GM23338 (cell line): ENCODE data around the gene ZNF513. TPM values are rescaled to one million over a fixed set of nuclear protein-coding genes. Genes with fewer than 3 reads are reported as not detected.

ENCODE experiments used
- ATAC-seq: fragments of 200-7000 bp; cut with Tn5 transposase; 3 replicates; pipeline ENCODE4 v1.9.1; 2020
- DNase-seq: peaks from one replicate; pipeline ENCODE4 v3.0.0-alpha.2; 2015; ENCODE audit warnings: low spot score
- H2AFZ ChIP-seq: fragments of 200-600 bp; sonication (generic); 2 replicates; pipeline ENCODE4 v1.8.0; 2016; ENCODE audit warnings: antibody characterized with exemption, mild to moderate bottlenecking, moderate library complexity
- H3F3A ChIP-seq: fragments of 200-600 bp; sonication (generic); replicated peaks from 2 replicates; pipeline ENCODE4 v1.8.0; 2017; ENCODE audit warnings: antibody characterized with exemption, mixed run types, low read depth
- H3K27ac ChIP-seq: fragments of 200-600 bp; sonication (generic); 2 replicates; pipeline ENCODE4 v1.6.1; 2016; ENCODE audit warnings: low read depth
- H3K27me3 ChIP-seq: fragments of 200-600 bp; sonication (generic); 2 replicates; pipeline ENCODE4 v1.8.0; 2016; ENCODE audit warnings: mild to moderate bottlenecking, mixed run types, moderate library complexity; ENCODE audit not compliant: insufficient read depth
- H3K36me3 ChIP-seq: fragments of 200-600 bp; sonication (generic); 2 replicates; pipeline ENCODE4 v1.8.0; 2016; ENCODE audit warnings: mild to moderate bottlenecking; ENCODE audit not compliant: insufficient read depth
- H3K4me1 ChIP-seq: fragments of 200-600 bp; sonication (generic); 2 replicates; pipeline ENCODE4 v1.8.0; 2016; ENCODE audit warnings: mild to moderate bottlenecking, moderate library complexity; ENCODE audit not compliant: insufficient read depth
- H3K4me2 ChIP-seq: fragments of 200-600 bp; sonication (generic); 2 replicates; pipeline ENCODE4 v1.7.1; 2017; ENCODE audit warnings: mixed run types
- H3K4me3 ChIP-seq: fragments of 200-600 bp; sonication (generic); 2 replicates; pipeline ENCODE4 v1.6.1; 2016; ENCODE audit warnings: mixed run types
- H3K79me2 ChIP-seq: fragments of 200-600 bp; sonication (generic); replicated peaks from 2 replicates; pipeline ENCODE4 v1.8.0; 2017; ENCODE audit warnings: mild to moderate bottlenecking; ENCODE audit not compliant: insufficient read depth
- H3K9me2 ChIP-seq: fragments of 200-600 bp; sonication (generic); 2 replicates; pipeline ENCODE4 v1.8.0; 2017; ENCODE audit not compliant: insufficient read depth
- H4K20me1 ChIP-seq: fragments of 200-600 bp; sonication (generic); replicated peaks from 2 replicates; pipeline ENCODE4 v1.8.0; 2017; ENCODE audit warnings: mild to moderate bottlenecking; ENCODE audit not compliant: insufficient read depth
- H3K27ac Mint-ChIP-seq: 2 replicates; pipeline ENCODE4 v1.8.0; 2020; ENCODE audit warnings: inconsistent platforms, mild to moderate bottlenecking, moderate library complexity, mixed read lengths
- H3K27me3 Mint-ChIP-seq: 3 replicates; pipeline ENCODE4 v1.8.0; 2022; ENCODE audit warnings: low read depth, mild to moderate bottlenecking, moderate library complexity, mixed read lengths, inconsistent platforms; ENCODE audit not compliant: insufficient read depth, poor library complexity
- H3K36me3 Mint-ChIP-seq: 3 replicates; pipeline ENCODE4 v1.8.0; 2021; ENCODE audit warnings: low read depth, mild to moderate bottlenecking, inconsistent platforms, moderate library complexity, mixed read lengths
- H3K4me1 Mint-ChIP-seq: 3 replicates; pipeline ENCODE4 v1.8.0; 2020; ENCODE audit warnings: mild to moderate bottlenecking, inconsistent platforms, mixed read lengths
- H3K4me3 Mint-ChIP-seq: 3 replicates; pipeline ENCODE4 v1.8.0; 2021; ENCODE audit warnings: moderate library complexity, mild to moderate bottlenecking, inconsistent platforms, mixed read lengths
- H3K9me3 Mint-ChIP-seq: 3 replicates; pipeline ENCODE4 v1.8.0; 2020; ENCODE audit warnings: moderate library complexity, mild to moderate bottlenecking, inconsistent platforms, mixed read lengths
- CREB1 ChIP-seq: fragments of 250-450 bp; sonication (Bioruptor Pico); IDR thresholded peaks from 2 replicates; pipeline ENCODE4 v1.5.0; 2020; ENCODE audit warnings: low read depth, mild to moderate bottlenecking, moderate library complexity
- EZH2 ChIP-seq: fragments of 200-600 bp; sonication (generic); IDR thresholded peaks from one replicate; pipeline ENCODE4 v1.8.0; 2017; ENCODE audit warnings: antibody characterized with exemption, mild to moderate bottlenecking, low read depth; ENCODE audit not compliant: unreplicated experiment
- EZH2phosphoT487 ChIP-seq: fragments of 200-600 bp; sonication (generic); IDR thresholded peaks from one replicate; pipeline ENCODE4 v1.8.1; 2018; ENCODE audit warnings: antibody characterized with exemption; ENCODE audit not compliant: unreplicated experiment
- JUNB ChIP-seq: IDR thresholded peaks from one replicate; pipeline ENCODE4 v1.6.1; 2016; ENCODE audit warnings: antibody characterized with exemption; ENCODE audit not compliant: unreplicated experiment
- NANOG ChIP-seq: IDR thresholded peaks from 2 replicates; pipeline ENCODE4 v1.6.1; 2016; ENCODE audit warnings: antibody characterized with exemption, borderline replicate concordance
- POLR2AphosphoS5 ChIP-seq: IDR thresholded peaks from 2 replicates; pipeline ENCODE4 v1.6.1; 2016; ENCODE audit warnings: antibody characterized with exemption, low read depth
- STAT1 ChIP-seq: IDR thresholded peaks from one replicate; pipeline ENCODE4 v1.6.1; 2016; ENCODE audit warnings: antibody characterized with exemption; ENCODE audit not compliant: unreplicated experiment
- ZNF114 ChIP-seq: fragments of 250-450 bp; sonication (Bioruptor Pico); IDR thresholded peaks from 2 replicates; pipeline ENCODE4 v1.5.0; 2020; ENCODE audit warnings: mild to moderate bottlenecking, moderate library complexity
- ZNF331 ChIP-seq: fragments of 250-450 bp; sonication (Bioruptor Pico); IDR thresholded peaks from 2 replicates; pipeline ENCODE4 v1.5.0; 2020; ENCODE audit warnings: low read depth, mild to moderate bottlenecking, moderate library complexity
- polyA plus RNA-seq: library from polyadenylated mRNA; unstranded; fragments of >200 nt; fragmentation: Nextera tagmentation; extraction: Ambion mirVana; gene quantifications from 2 replicates; pipeline ENCODE4 v1.2.1, GENCODE V29; 2016
- total RNA-seq: library from RNA; depleted of rRNA; stranded (reverse); fragments of >200 nt; shearing (Covaris generic); gene quantifications from 2 replicates; pipeline ENCODE4 v1.2.3, GENCODE V29; 2014
- TF ChIP-seq, protein P1 (sequence below): IDR thresholded peaks from 2 replicates; pipeline ENCODE4 v1.6.1; 2016; ENCODE audit warnings: antibody characterized with exemption
- TF ChIP-seq, protein P2 (sequence below): fragments of 250-450 bp; sonication (Bioruptor Pico); IDR thresholded peaks from 2 replicates; pipeline ENCODE4 v1.5.0; 2020; ENCODE audit warnings: mild to moderate bottlenecking, moderate library complexity
- TF ChIP-seq, protein P3 (sequence below): IDR thresholded peaks from one replicate; pipeline ENCODE4 v1.6.1; 2018; ENCODE audit warnings: antibody characterized with exemption; ENCODE audit not compliant: unreplicated experiment
- TF ChIP-seq, protein P4 (sequence below), 2 experiments: fragments of 200-600 bp in 1 of 2; sonication (generic) in 1 of 2; conservative IDR thresholded peaks; 2 replicates each; pipeline versions ENCODE4 v1.5.1 to v1.6.1; 2016 to 2017; ENCODE audit warnings: antibody characterized with exemption in 2 of 2, low read depth in 2 of 2, mild to moderate bottlenecking in 2 of 2, moderate library complexity in 1 of 2

Gene ZNF513
- total and polyA plus RNA-seq, 2 experiments from 2014 or later = 10.4 to 13.2 TPM

DNA sequence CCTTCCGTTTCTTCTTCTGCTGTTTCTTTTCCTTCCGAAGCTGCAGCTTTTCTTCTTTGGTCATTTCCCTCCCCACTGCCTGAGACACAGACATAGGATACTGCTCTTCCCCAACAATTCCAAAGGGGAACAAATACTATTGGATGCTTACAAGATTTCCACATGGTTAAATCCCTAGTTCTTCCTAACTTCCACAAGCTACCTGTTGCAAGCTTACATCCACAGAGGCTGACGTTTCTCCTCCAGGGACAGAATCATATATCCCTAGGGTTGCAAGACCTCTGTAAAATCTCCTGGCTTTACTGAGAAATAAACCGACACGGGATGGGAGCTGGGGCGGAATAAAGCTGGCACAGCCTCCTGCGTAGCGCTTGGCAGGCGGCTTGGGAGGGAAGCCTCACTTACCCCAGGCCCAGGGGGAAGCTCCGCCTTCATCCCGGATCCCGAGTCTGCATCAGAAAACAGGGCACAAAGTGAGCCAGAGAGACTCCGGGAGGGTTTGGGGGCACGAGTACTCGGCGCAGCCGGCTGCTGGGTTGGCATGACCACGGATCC lies 11.0 kb downstream of the ZNF513 start:
- Histone ChIP-seq H4K20me1 (peaks cover 5% of the 10 kb centered on the region; the same call in 1 of the 2 replicates), H3K9me2 (no peaks in the 10 kb centered on the region), H3K36me3 (peaks cover 25% of the 10 kb centered on the region), H3K4me1 (peaks cover 20% of the 10 kb centered on the region), H3K79me2 (peaks cover 34% of the 10 kb centered on the region), H2AFZ (peak overlapping the region; percentile 84), H3K27ac (peak overlapping the region; percentile 42; the same call in 1 of the 2 replicates), H3K4me2 (peak overlapping the region; percentile 98), H3F3A (peaks cover 9% of the 10 kb centered on the region; the same call in 1 of the 2 replicates), H3K27me3 (no peaks in the 10 kb centered on the region), H3K4me3 (peak overlapping the region; percentile 93)
- no peak for TF ChIP-seq EZH2
- TF ChIP-seq ZNF114 (CRISPR knock-in tag) = no peak
- TF ChIP-seq, protein P1, sequence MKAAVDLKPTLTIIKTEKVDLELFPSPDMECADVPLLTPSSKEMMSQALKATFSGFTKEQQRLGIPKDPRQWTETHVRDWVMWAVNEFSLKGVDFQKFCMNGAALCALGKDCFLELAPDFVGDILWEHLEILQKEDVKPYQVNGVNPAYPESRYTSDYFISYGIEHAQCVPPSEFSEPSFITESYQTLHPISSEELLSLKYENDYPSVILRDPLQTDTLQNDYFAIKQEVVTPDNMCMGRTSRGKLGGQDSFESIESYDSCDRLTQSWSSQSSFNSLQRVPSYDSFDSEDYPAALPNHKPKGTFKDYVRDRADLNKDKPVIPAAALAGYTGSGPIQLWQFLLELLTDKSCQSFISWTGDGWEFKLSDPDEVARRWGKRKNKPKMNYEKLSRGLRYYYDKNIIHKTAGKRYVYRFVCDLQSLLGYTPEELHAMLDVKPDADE = no peak
- no peak for TF ChIP-seq POLR2AphosphoS5
- TF ChIP-seq NANOG = no peak
- no peak for TF ChIP-seq STAT1
- TF ChIP-seq CREB1 (CRISPR knock-in tag) = no peak
- no peak for TF ChIP-seq EZH2phosphoT487
- TF ChIP-seq, protein P2, sequence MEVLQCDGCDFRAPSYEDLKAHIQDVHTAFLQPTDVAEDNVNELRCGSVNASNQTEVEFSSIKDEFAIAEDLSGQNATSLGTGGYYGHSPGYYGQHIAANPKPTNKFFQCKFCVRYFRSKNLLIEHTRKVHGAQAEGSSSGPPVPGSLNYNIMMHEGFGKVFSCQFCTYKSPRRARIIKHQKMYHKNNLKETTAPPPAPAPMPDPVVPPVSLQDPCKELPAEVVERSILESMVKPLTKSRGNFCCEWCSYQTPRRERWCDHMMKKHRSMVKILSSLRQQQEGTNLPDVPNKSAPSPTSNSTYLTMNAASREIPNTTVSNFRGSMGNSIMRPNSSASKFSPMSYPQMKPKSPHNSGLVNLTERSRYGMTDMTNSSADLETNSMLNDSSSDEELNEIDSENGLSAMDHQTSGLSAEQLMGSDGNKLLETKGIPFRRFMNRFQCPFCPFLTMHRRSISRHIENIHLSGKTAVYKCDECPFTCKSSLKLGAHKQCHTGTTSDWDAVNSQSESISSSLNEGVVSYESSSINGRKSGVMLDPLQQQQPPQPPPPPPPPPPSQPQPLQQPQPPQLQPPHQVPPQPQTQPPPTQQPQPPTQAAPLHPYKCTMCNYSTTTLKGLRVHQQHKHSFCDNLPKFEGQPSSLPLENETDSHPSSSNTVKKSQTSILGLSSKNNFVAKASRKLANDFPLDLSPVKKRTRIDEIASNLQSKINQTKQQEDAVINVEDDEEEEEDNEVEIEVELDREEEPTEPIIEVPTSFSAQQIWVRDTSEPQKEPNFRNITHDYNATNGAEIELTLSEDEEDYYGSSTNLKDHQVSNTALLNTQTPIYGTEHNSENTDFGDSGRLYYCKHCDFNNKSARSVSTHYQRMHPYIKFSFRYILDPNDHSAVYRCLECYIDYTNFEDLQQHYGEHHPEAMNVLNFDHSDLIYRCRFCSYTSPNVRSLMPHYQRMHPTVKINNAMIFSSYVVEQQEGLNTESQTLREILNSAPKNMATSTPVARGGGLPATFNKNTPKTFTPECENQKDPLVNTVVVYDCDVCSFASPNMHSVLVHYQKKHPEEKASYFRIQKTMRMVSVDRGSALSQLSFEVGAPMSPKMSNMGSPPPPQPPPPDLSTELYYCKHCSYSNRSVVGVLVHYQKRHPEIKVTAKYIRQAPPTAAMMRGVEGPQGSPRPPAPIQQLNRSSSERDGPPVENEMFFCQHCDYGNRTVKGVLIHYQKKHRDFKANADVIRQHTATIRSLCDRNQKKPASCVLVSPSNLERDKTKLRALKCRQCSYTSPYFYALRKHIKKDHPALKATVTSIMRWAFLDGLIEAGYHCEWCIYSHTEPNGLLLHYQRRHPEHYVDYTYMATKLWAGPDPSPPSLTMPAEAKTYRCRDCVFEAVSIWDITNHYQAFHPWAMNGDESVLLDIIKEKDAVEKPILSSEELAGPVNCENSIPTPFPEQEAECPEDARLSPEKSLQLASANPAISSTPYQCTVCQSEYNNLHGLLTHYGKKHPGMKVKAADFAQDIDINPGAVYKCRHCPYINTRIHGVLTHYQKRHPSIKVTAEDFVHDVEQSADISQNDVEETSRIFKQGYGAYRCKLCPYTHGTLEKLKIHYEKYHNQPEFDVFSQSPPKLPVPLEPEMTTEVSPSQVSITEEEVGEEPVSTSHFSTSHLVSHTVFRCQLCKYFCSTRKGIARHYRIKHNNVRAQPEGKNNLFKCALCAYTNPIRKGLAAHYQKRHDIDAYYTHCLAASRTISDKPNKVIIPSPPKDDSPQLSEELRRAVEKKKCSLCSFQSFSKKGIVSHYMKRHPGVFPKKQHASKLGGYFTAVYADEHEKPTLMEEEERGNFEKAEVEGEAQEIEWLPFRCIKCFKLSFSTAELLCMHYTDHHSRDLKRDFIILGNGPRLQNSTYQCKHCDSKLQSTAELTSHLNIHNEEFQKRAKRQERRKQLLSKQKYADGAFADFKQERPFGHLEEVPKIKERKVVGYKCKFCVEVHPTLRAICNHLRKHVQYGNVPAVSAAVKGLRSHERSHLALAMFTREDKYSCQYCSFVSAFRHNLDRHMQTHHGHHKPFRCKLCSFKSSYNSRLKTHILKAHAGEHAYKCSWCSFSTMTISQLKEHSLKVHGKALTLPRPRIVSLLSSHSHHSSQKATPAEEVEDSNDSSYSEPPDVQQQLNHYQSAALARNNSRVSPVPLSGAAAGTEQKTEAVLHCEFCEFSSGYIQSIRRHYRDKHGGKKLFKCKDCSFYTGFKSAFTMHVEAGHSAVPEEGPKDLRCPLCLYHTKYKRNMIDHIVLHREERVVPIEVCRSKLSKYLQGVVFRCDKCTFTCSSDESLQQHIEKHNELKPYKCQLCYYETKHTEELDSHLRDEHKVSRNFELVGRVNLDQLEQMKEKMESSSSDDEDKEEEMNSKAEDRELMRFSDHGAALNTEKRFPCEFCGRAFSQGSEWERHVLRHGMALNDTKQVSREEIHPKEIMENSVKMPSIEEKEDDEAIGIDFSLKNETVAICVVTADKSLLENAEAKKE (CRISPR knock-in tag) = no peak
- TF ChIP-seq, protein P3, sequence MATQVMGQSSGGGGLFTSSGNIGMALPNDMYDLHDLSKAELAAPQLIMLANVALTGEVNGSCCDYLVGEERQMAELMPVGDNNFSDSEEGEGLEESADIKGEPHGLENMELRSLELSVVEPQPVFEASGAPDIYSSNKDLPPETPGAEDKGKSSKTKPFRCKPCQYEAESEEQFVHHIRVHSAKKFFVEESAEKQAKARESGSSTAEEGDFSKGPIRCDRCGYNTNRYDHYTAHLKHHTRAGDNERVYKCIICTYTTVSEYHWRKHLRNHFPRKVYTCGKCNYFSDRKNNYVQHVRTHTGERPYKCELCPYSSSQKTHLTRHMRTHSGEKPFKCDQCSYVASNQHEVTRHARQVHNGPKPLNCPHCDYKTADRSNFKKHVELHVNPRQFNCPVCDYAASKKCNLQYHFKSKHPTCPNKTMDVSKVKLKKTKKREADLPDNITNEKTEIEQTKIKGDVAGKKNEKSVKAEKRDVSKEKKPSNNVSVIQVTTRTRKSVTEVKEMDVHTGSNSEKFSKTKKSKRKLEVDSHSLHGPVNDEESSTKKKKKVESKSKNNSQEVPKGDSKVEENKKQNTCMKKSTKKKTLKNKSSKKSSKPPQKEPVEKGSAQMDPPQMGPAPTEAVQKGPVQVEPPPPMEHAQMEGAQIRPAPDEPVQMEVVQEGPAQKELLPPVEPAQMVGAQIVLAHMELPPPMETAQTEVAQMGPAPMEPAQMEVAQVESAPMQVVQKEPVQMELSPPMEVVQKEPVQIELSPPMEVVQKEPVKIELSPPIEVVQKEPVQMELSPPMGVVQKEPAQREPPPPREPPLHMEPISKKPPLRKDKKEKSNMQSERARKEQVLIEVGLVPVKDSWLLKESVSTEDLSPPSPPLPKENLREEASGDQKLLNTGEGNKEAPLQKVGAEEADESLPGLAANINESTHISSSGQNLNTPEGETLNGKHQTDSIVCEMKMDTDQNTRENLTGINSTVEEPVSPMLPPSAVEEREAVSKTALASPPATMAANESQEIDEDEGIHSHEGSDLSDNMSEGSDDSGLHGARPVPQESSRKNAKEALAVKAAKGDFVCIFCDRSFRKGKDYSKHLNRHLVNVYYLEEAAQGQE = no peak
- TF ChIP-seq, protein P4, sequence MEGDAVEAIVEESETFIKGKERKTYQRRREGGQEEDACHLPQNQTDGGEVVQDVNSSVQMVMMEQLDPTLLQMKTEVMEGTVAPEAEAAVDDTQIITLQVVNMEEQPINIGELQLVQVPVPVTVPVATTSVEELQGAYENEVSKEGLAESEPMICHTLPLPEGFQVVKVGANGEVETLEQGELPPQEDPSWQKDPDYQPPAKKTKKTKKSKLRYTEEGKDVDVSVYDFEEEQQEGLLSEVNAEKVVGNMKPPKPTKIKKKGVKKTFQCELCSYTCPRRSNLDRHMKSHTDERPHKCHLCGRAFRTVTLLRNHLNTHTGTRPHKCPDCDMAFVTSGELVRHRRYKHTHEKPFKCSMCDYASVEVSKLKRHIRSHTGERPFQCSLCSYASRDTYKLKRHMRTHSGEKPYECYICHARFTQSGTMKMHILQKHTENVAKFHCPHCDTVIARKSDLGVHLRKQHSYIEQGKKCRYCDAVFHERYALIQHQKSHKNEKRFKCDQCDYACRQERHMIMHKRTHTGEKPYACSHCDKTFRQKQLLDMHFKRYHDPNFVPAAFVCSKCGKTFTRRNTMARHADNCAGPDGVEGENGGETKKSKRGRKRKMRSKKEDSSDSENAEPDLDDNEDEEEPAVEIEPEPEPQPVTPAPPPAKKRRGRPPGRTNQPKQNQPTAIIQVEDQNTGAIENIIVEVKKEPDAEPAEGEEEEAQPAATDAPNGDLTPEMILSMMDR (conservative IDR thresholded peaks at IDR 0.05; ENCODE audit: low read depth in 2 of 2) = no peak
- no peak for TF ChIP-seq ZNF331
- no peak for TF ChIP-seq JUNB
- peak overlapping the region; percentile 96 for H3K27ac Mint-ChIP-seq
- peak; percentile 67 for ATAC-seq
- peaks cover 15% of the 10 kb centered on the region for H3K27me3 Mint-ChIP-seq
- peaks cover 62% of the 10 kb centered on the region for H3K36me3 Mint-ChIP-seq
- peak; percentile 84 for DNase-seq
- H3K9me3 Mint-ChIP-seq = no peaks in the 10 kb centered on the region
- peaks cover 24% of the 10 kb centered on the region for H3K4me1 Mint-ChIP-seq
- peak overlapping the region; percentile 86 for H3K4me3 Mint-ChIP-seq
